Activated CD8-positive, alpha-beta T cell treated with anti-CD3 and anti-CD28 coated beads for 36 hours (primary cell): Measurements from ENCODE around the gene CIAO3. TPM values are rescaled to one million over a fixed set of nuclear protein-coding genes. Genes with fewer than 3 reads are reported as not detected.

Experiments used
- ATAC-seq: fragments of 200-7000 bp; cut with Tn5 transposase; one replicate; pipeline ENCODE4 v1.10.0; 2021; ENCODE audit warnings: mild to moderate bottlenecking, moderate library complexity
- CTCF ChIA-PET: fragments of 350-600 bp; sonication (Branson Sonifier 250); formaldehyde crosslinking; loops from one replicate; lab custom pipeline; 2021; ENCODE audit warnings: antibody characterized with exemption; lab: Charles Lee
- POLR2A ChIA-PET: fragments of 350-600 bp; sonication (Branson Sonifier 250); formaldehyde crosslinking; loops from one replicate; lab custom pipeline; 2021; ENCODE audit warnings: antibody characterized with exemption; lab: Charles Lee
- DNase-seq: peaks from one replicate; pipeline ENCODE4 v3.0.0-alpha.2; 2020
- H3K27ac Mint-ChIP-seq: one replicate; pipeline ENCODE4 v1.8.0; 2021; ENCODE audit warnings: mild to moderate bottlenecking, mixed read lengths
- H3K27me3 Mint-ChIP-seq: one replicate; pipeline ENCODE4 v1.8.0; 2021; ENCODE audit warnings: mixed read lengths
- H3K36me3 Mint-ChIP-seq: one replicate; pipeline ENCODE4 v1.8.0; 2021; ENCODE audit warnings: low read depth, mixed read lengths
- H3K4me1 Mint-ChIP-seq: one replicate; pipeline ENCODE4 v1.8.0; 2021; ENCODE audit warnings: low read depth, mixed read lengths
- H3K4me3 Mint-ChIP-seq: one replicate; pipeline ENCODE4 v1.8.0; 2021; ENCODE audit warnings: mild to moderate bottlenecking, moderate library complexity, mixed read lengths
- H3K9me3 Mint-ChIP-seq: one replicate; pipeline ENCODE4 v1.8.0; 2021; ENCODE audit warnings: mixed read lengths
- intact Hi-C: fragments of 100-400 bp; cut with micrococcal nuclease; formaldehyde crosslinking; loops from one replicate; pipeline ENCODE4 v1.10.0; 2022
- total RNA-seq, 2 experiments: library from RNA; stranded (reverse); gene quantifications; one replicate each; pipeline ENCODE4 v1.2.3, GENCODE V29; 2021
- TF ChIP-seq, protein P1 (sequence below): fragments of 200-600 bp; IDR thresholded peaks from one replicate; pipeline ENCODE4 v1.8.0; 2022; ENCODE audit warnings: antibody characterized with exemption, mild to moderate bottlenecking

CIAO3 gene
- total RNA-seq, 2 experiments from 2014 or later, result 21.3 to 25.0 TPM

DNA sequence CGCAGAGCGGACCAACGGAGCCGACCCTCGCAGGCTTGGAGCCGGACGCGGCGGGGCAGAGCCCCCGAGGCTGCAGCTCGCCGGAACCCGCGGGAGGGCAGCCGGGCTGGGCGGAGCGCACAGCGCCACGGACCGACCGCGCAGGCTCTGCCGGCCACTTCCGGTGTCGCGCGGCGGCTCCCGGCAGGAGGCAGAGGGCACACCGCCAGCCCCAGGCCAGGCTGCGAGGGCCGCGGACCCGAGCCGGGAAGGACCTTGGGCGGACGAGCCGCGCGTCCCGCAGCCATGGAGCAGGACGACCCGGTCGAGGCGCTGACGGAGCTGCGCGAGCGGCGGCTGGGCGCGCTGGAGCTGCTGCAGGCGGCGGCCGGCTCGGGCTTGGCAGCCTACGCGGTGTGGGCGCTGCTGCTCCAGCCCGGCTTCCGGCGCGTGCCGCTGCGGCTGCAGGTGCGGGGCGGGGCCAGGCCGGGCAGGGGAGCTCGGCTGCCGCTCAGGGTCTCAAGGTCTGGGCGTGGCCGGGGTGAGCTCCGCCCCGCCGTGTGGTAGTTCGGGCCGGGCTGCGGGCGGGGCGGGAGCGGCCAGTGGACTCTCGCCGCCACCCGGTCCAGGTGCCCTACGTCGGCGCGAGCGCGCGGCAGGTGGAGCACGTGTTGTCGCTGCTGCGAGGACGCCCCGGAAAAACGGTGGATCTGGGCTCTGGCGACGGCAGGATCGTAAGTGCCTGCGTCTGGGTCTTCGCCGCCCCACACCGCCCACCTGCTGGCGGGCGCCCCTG is 19.6 kb downstream of the CIAO3 start, which contains the start of gene ANTKMT:
Gene ANTKMT (plus strand): TSS at position 157 of the 775 bp plus-strand sequence. CDS start 129 bp downstream, at position 286.
- Mint-ChIP-seq H3K36me3 (no peaks in the 10 kb centered on the region), H3K27me3 (no peaks in the 10 kb centered on the region), H3K4me3 (peak within 1 kb of the TSS; percentile 78), H3K27ac (peak within 1 kb of the TSS; percentile 78), H3K9me3 (no peaks in the 10 kb centered on the region), H3K4me1 (peaks cover 26% of the 10 kb centered on the region)
- ATAC-seq, result peak; percentile 67
- peak; percentile 85 for DNase-seq
- POLR2A ChIA-PET, result interaction anchor here (0.8 to 8.1 kb wide), 8 partner anchors 7 to 195 kb away, joined by 3 to 84 read pairs (median 8); partner anchors contain the start of genes CIAO3 and HAGHL
- TF ChIP-seq, protein P1, sequence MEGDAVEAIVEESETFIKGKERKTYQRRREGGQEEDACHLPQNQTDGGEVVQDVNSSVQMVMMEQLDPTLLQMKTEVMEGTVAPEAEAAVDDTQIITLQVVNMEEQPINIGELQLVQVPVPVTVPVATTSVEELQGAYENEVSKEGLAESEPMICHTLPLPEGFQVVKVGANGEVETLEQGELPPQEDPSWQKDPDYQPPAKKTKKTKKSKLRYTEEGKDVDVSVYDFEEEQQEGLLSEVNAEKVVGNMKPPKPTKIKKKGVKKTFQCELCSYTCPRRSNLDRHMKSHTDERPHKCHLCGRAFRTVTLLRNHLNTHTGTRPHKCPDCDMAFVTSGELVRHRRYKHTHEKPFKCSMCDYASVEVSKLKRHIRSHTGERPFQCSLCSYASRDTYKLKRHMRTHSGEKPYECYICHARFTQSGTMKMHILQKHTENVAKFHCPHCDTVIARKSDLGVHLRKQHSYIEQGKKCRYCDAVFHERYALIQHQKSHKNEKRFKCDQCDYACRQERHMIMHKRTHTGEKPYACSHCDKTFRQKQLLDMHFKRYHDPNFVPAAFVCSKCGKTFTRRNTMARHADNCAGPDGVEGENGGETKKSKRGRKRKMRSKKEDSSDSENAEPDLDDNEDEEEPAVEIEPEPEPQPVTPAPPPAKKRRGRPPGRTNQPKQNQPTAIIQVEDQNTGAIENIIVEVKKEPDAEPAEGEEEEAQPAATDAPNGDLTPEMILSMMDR, result no peak
- intact Hi-C loops, result no loop called here
- CTCF ChIA-PET, result interaction anchor here (0.7 to 19.6 kb wide), 8 partner anchors 9 to 82 kb away, joined by 3 to 207 read pairs (median 6); partner anchors contain the start of genes CIAO3 and METRN

DNA sequence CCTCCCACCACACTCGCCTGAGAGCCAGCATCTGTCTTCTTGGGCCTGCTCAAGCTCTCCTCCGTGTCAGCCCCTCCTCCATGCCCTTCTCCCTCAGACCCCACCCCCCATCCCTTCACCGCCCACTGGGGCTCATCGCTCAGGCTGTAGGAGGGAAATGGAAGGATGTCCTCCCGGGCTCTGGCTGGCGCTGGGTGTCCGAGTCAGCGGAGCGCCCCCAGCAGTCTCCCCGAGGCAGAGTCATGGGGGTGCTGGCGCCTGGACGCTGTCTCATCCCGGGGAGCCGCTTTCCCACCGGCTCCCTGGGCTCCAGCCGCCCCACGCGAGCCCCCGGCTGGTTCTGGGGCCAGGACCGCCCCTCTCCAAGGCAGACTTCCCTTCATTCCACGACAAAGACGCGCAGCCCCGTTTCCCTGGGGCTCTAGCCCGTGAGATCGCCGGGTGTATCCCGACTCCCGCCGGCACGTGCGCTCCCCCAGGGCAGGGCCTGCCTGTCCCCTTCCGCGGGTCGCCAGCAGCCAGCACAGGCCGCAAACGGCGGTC is 20.3 kb downstream of the CIAO3 start:
- POLR2A ChIA-PET, result interaction anchor here (0.6 to 8.1 kb wide), 12 partner anchors 8 to 263 kb away, joined by 3 to 84 read pairs (median 4); partner anchors contain the start of genes CIAO3, HAGHL and WDR24

DNA sequence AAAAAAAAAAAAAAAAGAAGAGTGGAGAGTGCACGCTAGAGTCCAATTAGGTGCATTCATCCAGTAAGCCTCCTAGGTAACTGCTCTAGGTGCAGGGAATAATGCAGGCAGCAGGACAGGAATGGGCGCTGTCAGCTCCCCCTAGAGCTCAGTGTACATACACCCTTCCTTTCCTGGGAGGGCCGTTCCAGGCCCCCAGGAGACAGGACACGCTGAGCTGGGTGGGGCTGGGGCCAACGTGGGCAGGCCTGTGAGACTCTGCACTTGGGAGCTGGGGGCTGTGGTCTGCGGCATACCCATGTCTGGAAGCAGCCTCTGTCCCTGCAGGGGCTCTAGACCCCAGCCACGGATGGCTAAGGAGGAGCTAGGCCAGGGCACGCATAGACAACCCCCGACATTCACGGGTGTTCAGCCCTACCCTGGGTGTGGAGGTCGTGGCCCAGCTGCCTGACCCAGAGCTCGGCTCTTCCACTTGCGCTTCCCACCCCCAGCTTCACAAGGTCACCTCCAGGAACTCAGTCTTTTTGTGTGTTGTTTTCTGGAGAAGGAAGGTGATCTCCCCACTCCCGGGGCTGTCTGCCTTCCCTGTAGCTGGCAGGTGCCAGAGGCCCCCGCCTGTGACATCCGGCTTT is 20.9 kb downstream of the CIAO3 start:
- Mint-ChIP-seq H3K27me3 (no peaks in the 10 kb centered on the region), H3K4me1 (peaks cover 28% of the 10 kb centered on the region), H3K4me3 (peak overlapping the region; percentile 78), H3K27ac (peak overlapping the region; percentile 78), H3K36me3 (no peaks in the 10 kb centered on the region), H3K9me3 (no peaks in the 10 kb centered on the region)
- intact Hi-C loops, result no loop called here
- ATAC-seq (peak; percentile 14), DNase-seq (peak; percentile 42)
- TF ChIP-seq, protein P1, result no peak
- ChIA-PET POLR2A (interaction anchor here (0.6 to 8.1 kb wide), 11 partner anchors 8 to 263 kb away, joined by 3 to 84 read pairs (median 4); partner anchors contain the start of genes CIAO3, HAGHL and WDR24), CTCF (interaction anchor here (0.7 to 19.6 kb wide), 14 partner anchors 8 to 338 kb away, joined by 3 to 207 read pairs (median 4); partner anchors contain the start of genes CHTF18, CIAO3, METRN and STUB1)

More for the DNA sequence above, 20.3 kb downstream of the CIAO3 start:
- H3K4me3 Mint-ChIP-seq, result peak overlapping the region; percentile 78
- TF ChIP-seq, protein P1, result peak; percentile 38
- no peaks in the 10 kb centered on the region for H3K36me3 Mint-ChIP-seq
- peaks cover 29% of the 10 kb centered on the region for H3K4me1 Mint-ChIP-seq
- CTCF ChIA-PET, result interaction anchor here (0.7 to 19.6 kb wide), 17 partner anchors 8 to 72 kb away, joined by 3 to 207 read pairs (median 4); partner anchors contain the start of genes CHTF18, CIAO3, METRN and STUB1
- no peaks in the 10 kb centered on the region for H3K9me3 Mint-ChIP-seq
- no peaks in the 10 kb centered on the region for H3K27me3 Mint-ChIP-seq
- DNase-seq, result peak; percentile 86
- H3K27ac Mint-ChIP-seq, result peak overlapping the region; percentile 78
- intact Hi-C loops, result no loop called here
- peak; percentile 65 for ATAC-seq

DNA sequence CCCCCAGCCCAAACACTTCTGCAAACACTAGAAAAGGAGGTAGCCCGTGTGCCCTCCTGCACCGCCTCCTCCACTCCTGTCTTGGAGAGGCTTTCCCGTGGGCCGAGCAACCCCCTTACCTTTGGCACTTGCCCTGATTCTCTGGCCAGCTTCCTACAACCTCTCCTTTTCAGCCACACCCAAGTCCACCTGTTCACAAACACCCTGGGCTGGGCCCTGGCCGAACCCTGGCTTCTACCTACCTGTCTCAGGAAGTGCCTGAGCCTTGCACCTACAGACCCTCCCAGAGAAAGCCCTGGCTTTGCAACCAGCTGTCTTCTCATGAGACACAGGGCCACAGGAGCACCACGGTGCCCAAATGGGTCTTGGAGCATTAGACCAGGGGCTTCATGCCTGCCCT is 21.9 kb downstream of the CIAO3 start:
- TF ChIP-seq, protein P1, result no peak
- H3K27me3 Mint-ChIP-seq, result peaks cover 2% of the 10 kb centered on the region
- no peaks in the 10 kb centered on the region for H3K9me3 Mint-ChIP-seq
- no peak for DNase-seq
- CTCF ChIA-PET, result interaction anchor here (1.1 kb wide), 1 partner anchor 339 kb away, joined by 4 read pairs; no protein-coding TSS in a partner anchor
- peaks cover 28% of the 10 kb centered on the region for H3K4me1 Mint-ChIP-seq
- intact Hi-C loops, result no loop called here
- H3K36me3 Mint-ChIP-seq, result no peaks in the 10 kb centered on the region
- no peak for ATAC-seq
- H3K27ac Mint-ChIP-seq, result peak overlapping the region; percentile 72
- H3K4me3 Mint-ChIP-seq, result peak overlapping the region; percentile 78
- POLR2A ChIA-PET, result interaction anchor here (0.7 to 8.1 kb wide), 3 partner anchors 9 to 23 kb away, joined by 3 to 84 read pairs (median 13); partner anchors contain the start of genes CIAO3 and HAGHL
